ENCODE results near the gene EFCAB8. TPM values are rescaled to one million over a fixed set of nuclear protein-coding genes. Genes with fewer than 3 reads are reported as not detected.

The EFCAB8 gene
- total RNA-seq, 2 donors from 2014 or later = 0.26 TPM; not detected in 1

DNA sequence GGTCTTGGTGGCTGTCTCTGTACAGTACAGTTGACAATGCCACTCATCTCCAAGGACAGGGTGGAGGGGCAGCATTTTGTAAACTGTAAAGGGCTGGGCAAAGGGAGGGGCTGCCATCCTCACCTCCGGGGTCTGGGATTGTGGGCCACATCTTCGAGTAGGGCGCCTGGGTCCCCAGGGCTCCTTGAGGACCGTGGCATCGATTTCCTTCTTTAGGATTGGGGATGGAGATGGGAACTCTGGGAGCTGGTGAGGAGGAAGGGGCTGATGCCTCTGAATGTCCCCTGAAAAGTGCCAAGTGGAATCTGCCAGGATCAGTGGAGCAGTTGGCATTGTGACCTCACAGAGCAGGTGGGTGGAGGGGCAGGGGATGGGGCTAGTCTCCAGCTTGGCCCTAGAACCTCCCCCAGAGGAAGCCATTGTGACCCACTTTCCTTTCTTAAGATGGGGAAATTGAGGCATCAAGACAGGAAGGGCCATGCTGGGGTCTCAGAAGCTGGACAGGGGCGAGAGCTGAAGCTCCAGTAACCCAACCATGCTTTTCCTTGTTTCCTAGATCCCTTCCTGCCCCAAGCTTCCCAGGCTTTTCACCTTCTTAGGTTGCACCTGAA is 145.5 kb downstream of the EFCAB8 start, which contains the start of gene SUN5:
TSS of gene SUN5 (minus strand) at position 293 of the 611 bp plus-strand sequence. CDS start at position 200, 93 bp downstream.
- H3K9me3 ChIP-seq = no peaks in the 10 kb centered on the region
- WGBS, 2 donors = 51 to 61% methylated on average over 6 of the region's 6 CpGs
- H3K36me3 ChIP-seq (replicated peaks in 1 of 2; ENCODE audit: insufficient read depth in 1 of 2, low read depth in 2 of 2) = no peaks in the 10 kb centered on the region
- H3K4me1 ChIP-seq = no peaks in the 10 kb centered on the region
- intact Hi-C loops (cut with DNase I) = no loop called here
- ATAC-seq (no peak), DNase-seq (no peak)
- no peak within 1 kb of the TSS for H3K27ac ChIP-seq
- no peaks in the 10 kb centered on the region for H3K27me3 ChIP-seq
- TF ChIP-seq, protein P1, sequence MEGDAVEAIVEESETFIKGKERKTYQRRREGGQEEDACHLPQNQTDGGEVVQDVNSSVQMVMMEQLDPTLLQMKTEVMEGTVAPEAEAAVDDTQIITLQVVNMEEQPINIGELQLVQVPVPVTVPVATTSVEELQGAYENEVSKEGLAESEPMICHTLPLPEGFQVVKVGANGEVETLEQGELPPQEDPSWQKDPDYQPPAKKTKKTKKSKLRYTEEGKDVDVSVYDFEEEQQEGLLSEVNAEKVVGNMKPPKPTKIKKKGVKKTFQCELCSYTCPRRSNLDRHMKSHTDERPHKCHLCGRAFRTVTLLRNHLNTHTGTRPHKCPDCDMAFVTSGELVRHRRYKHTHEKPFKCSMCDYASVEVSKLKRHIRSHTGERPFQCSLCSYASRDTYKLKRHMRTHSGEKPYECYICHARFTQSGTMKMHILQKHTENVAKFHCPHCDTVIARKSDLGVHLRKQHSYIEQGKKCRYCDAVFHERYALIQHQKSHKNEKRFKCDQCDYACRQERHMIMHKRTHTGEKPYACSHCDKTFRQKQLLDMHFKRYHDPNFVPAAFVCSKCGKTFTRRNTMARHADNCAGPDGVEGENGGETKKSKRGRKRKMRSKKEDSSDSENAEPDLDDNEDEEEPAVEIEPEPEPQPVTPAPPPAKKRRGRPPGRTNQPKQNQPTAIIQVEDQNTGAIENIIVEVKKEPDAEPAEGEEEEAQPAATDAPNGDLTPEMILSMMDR (IDR thresholded peaks at IDR 0.05) = no peak
- no peak for TF ChIP-seq POLR2A (IDR thresholded peaks at IDR 0.05)
- no peak within 1 kb of the TSS for H3K4me3 ChIP-seq

DNA sequence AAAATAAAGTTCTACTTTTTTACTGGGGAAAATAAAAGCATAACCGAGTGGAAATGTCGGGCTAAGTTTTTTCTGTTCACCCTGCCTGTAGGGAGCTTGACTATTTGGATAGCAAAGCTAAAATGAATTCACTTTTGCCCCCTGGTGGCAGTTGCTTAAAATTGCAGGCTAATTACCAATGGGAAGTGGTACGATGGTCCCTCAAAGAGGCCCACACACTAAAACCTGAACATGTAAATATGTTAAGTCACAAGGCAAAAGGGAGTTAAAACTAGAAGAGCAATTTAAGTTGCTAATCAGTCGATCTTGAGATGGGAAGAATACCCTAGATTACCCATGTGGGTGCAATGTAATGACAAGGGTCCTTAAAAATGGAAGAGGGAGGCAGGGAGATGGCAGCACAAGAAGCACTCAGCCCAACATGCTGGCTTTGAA is 146.4 kb downstream of the EFCAB8 start:
- WGBS, 2 donors = 49 to 56% methylated on average over 4 of the region's 4 CpGs
- Histone ChIP-seq H3K4me3 (no peak overlapping the region), H3K27ac (no peak overlapping the region), H3K9me3 (no peaks in the 10 kb centered on the region), H3K36me3 (replicated peaks in 1 of 2; ENCODE audit: insufficient read depth in 1 of 2, low read depth in 2 of 2) (no peaks in the 10 kb centered on the region), H3K27me3 (no peaks in the 10 kb centered on the region), H3K4me1 (no peaks in the 10 kb centered on the region)
- intact Hi-C loops (cut with DNase I) = no loop called here
- TF ChIP-seq, protein P1 (IDR thresholded peaks at IDR 0.05) = peak in 1 of 7 experiments; percentile 15
- TF ChIP-seq POLR2A (IDR thresholded peaks at IDR 0.05) = no peak
- ATAC-seq (no peak), DNase-seq (no peak)

DNA sequence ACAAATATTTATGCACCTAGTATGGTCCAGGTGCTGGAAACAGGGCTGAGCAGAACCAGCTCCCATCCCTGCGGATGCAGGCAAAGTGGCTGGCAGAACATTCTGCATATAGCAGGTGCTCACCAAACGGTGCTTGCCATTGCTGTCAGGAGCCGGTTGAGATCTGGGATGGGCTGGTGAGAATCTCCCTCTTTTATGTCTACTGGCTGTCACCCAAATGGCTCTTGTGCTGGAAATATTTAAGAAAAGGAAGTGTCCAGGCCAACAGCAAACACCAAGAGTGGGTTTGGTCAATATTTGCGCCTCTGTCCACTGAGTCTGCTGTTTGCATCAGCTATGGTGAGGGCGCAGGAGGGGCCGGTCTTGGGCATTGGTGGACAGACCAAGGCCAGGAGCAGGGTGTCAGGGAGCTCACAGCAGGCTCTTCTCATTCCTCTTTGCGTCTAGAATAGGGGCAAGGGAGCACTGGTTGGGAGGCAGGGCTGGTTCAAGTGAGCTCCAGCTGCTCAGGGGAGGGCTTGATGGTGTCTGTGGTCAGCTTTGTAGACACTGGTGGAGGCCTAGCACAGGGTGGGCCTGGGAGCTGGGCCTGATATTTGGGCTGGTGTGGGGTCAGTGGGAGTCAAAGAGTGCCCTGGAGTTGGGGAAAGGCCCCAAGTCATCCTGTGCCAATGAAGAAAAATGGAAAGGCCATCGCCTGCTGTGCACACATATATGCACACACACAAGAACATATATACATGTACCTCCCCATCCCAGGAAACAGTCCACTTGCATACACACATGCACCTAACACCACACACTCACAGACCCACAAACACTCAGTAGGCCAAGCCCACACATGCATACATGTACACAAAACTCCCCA is 147.4 kb downstream of the EFCAB8 start:
- Histone ChIP-seq H3K4me1 (no peaks in the 10 kb centered on the region), H3K27ac (no peak overlapping the region), H3K4me3 (no peak overlapping the region), H3K9me3 (no peaks in the 10 kb centered on the region), H3K36me3 (replicated peaks in 1 of 2; ENCODE audit: insufficient read depth in 1 of 2, low read depth in 2 of 2) (no peaks in the 10 kb centered on the region), H3K27me3 (no peaks in the 10 kb centered on the region)
- TF ChIP-seq, protein P1 (IDR thresholded peaks at IDR 0.05) = no peak
- no peak for TF ChIP-seq POLR2A (IDR thresholded peaks at IDR 0.05)
- intact Hi-C loops (cut with DNase I) = no loop called here
- ATAC-seq (no peak), DNase-seq (no peak)
- 64 to 66% methylated on average over 8 of the region's 8 CpGs for WGBS, 2 donors

DNA sequence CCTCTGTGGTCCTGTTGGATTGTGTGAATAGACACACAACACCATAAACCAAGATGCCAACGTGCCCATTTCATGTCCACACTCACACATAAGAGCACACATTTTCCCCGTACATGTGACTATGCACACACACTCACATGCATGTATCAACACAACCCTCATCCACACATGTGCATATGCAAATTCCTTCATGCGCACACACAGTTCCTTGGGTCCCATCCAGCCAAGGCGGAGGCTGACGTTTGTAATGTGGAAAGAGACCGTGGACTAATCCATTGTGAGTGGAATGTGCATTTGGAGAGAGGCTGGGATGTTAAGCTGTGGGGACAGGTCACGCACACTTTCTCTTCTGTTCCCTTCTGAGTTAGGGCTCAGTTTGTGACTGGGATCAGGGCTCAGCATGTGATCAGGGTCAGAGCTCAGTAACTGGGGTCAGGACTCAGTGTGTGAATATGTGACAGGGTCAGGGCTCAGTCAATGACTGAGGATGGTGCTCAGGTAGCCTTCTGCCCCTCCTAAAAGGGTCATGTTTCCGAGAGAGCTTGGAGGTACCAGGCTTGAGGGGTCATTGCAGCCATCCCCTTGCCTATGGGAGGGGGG is 148.2 kb downstream of the EFCAB8 start:
- Histone ChIP-seq H3K4me3 (no peak overlapping the region), H3K36me3 (replicated peaks in 1 of 2; ENCODE audit: insufficient read depth in 1 of 2, low read depth in 2 of 2) (no peaks in the 10 kb centered on the region), H3K4me1 (no peaks in the 10 kb centered on the region), H3K9me3 (no peaks in the 10 kb centered on the region), H3K27me3 (no peaks in the 10 kb centered on the region), H3K27ac (no peak overlapping the region)
- ATAC-seq (no peak), DNase-seq (no peak)
- intact Hi-C loops (cut with DNase I) = no loop called here
- WGBS, 2 donors = 73 to 86% methylated on average over 8 of the region's 8 CpGs
- no peak for TF ChIP-seq POLR2A (IDR thresholded peaks at IDR 0.05)
- TF ChIP-seq, protein P1 (IDR thresholded peaks at IDR 0.05) = no peak

Data from body of pancreas (tissue), 4 donors.